Measurements from ENCODE around the gene PHLPP1. TPM values are rescaled to one million over a fixed set of nuclear protein-coding genes. Genes with fewer than 3 reads are reported as not detected.

The PHLPP1 gene
- total RNA-seq, 1 experiment from 2014 or later: 28.0 TPM

DNA sequence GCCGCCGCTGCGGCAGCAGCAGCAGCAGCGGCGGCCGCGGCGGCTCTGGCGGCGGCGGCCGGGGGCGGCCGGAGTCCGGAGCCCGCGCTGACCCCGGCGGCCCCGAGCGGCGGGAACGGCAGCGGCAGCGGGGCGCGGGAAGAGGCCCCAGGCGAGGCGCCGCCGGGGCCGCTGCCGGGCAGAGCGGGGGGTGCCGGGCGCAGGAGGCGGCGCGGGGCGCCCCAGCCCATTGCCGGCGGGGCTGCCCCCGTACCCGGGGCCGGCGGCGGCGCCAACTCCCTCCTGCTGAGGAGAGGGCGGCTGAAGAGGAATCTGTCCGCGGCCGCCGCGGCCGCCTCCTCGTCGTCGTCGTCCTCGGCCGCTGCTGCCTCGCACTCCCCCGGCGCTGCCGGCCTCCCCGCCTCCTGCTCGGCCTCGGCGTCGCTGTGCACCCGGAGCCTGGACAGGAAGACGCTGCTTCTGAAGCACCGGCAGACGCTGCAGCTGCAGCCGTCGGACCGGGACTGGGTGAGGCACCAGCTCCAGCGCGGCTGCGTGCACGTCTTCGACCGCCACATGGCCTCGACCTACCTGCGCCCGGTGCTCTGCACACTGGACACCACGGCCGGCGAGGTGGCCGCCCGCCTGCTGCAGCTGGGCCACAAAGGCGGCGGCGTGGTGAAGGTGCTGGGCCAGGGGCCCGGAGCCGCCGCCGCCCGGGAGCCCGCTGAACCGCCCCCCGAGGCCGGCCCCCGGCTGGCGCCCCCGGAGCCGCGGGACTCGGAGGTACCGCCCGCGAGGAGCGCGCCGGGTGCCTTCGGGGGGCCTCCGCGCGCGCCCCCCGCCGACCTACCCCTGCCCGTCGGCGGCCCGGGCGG lies 646 bp downstream of the PHLPP1 start:
- TF ChIP-seq CTCF (IDR thresholded peaks at IDR 0.05; ENCODE audit: unreplicated experiment): no peak
- H3K36me3 Mint-ChIP-seq (ENCODE audit: insufficient read depth, unreplicated experiment): peaks cover 57% of the 10 kb centered on the region
- intact Hi-C loops (cut with micrococcal nuclease; ENCODE audit: unreplicated experiment): loop anchor here (2.0 to 5.0 kb wide), 8 partner anchors 41 to 389 kb away; partner anchors contain the start of gene TNFRSF11A
- BruUV-seq (replicated peaks): no TSS peak
- no peaks in the 10 kb centered on the region for H3K27me3 Mint-ChIP-seq (ENCODE audit: unreplicated experiment)
- peaks cover 3% of the 10 kb centered on the region for H3K4me1 Mint-ChIP-seq (ENCODE audit: low read depth, unreplicated experiment)
- peak; percentile 50 for DNase-seq
- no peaks in the 10 kb centered on the region for H3K9me3 Mint-ChIP-seq (ENCODE audit: low read depth, unreplicated experiment)
- H3K4me3 Mint-ChIP-seq (ENCODE audit: low read depth, unreplicated experiment): peak overlapping the region; percentile 80
- CTCF ChIA-PET: interaction anchor here (1.3 to 2.1 kb wide), 7 partner anchors 85 to 267 kb away, joined by 3 to 12 read pairs (median 4); no protein-coding TSS in a partner anchor
- peak overlapping the region; percentile 93 for H3K27ac Mint-ChIP-seq (ENCODE audit: unreplicated experiment)

- H3K4me1 Mint-ChIP-seq (ENCODE audit: low read depth, unreplicated experiment): peaks cover 9% of the 10 kb centered on the region
- H3K4me3 Mint-ChIP-seq (ENCODE audit: low read depth, unreplicated experiment): peak overlapping the region; percentile 80
- peak overlapping the region; percentile 86 for H3K27ac Mint-ChIP-seq (ENCODE audit: unreplicated experiment)
- DNase-seq: peak; percentile 65
- no TSS peak for BruUV-seq (replicated peaks)
- H3K27me3 Mint-ChIP-seq (ENCODE audit: unreplicated experiment): no peaks in the 10 kb centered on the region
- intact Hi-C loops (cut with micrococcal nuclease; ENCODE audit: unreplicated experiment): loop anchor here (1.0 to 5.0 kb wide), 8 partner anchors 40 to 389 kb away; partner anchors contain the start of gene TNFRSF11A
- H3K36me3 Mint-ChIP-seq (ENCODE audit: insufficient read depth, unreplicated experiment): peaks cover 61% of the 10 kb centered on the region
- no peak for TF ChIP-seq CTCF (IDR thresholded peaks at IDR 0.05; ENCODE audit: unreplicated experiment)
- CTCF ChIA-PET: interaction anchor here (0.7 to 1.6 kb wide), 4 partner anchors 44 to 266 kb away, joined by 3 to 6 read pairs (median 4); no protein-coding TSS in a partner anchor
- H3K9me3 Mint-ChIP-seq (ENCODE audit: low read depth, unreplicated experiment): no peaks in the 10 kb centered on the region
Observed at GRCh38 chr18:62716619-62717168, 1.4 kb downstream of the PHLPP1 start.

DNA sequence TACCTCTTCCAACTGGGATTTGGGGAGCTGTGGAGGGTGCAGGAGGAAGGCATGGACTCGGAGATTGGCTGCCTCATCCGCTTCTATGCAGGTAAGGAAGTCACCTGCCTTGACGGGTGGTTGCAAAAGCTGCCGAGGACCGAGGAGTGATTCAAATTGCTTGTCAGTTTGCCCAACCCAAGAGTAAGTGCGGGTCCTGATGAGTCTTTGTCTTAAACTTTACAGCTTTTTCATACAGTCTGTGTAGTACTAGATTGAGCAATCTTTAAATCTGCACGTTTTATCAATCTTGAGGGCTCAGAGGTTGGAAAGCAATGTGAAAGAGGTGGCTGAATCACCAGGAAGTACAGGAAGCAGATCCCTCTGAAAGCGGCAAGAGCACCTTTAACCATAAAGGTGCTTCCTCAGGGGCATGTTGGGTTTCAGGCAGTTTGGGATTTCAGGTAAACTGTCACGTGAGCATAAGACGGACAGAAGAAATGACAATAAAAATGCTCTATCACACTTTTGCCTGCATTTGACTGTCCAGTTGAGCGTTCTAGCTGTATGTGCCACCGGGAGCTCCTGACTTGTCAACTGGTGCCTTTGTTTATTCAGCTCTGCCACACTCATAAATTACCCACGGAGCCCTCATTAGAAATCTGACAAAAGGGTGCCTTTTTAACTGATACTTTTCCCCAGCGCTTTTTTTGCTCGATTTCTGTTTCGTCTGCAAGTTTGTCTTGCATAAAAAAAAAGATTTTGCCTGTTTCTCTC lies 2.0 kb downstream of the PHLPP1 start:
- peaks cover 61% of the 10 kb centered on the region for H3K36me3 Mint-ChIP-seq (ENCODE audit: insufficient read depth, unreplicated experiment)
- CTCF ChIA-PET: interaction anchor here (0.7 to 1.6 kb wide), 4 partner anchors 44 to 265 kb away, joined by 3 to 6 read pairs (median 4); no protein-coding TSS in a partner anchor
- TF ChIP-seq CTCF (IDR thresholded peaks at IDR 0.05; ENCODE audit: unreplicated experiment): no peak
- peak; percentile 45 for DNase-seq
- no TSS peak for BruUV-seq (replicated peaks)
- intact Hi-C loops (cut with micrococcal nuclease; ENCODE audit: unreplicated experiment): loop anchor here (1.0 to 5.0 kb wide), 8 partner anchors 39 to 390 kb away; partner anchors contain the start of gene TNFRSF11A
- peaks cover 15% of the 10 kb centered on the region for H3K4me1 Mint-ChIP-seq (ENCODE audit: low read depth, unreplicated experiment)
- H3K27ac Mint-ChIP-seq (ENCODE audit: unreplicated experiment): peak overlapping the region; percentile 86
- no peaks in the 10 kb centered on the region for H3K27me3 Mint-ChIP-seq (ENCODE audit: unreplicated experiment)
- no peaks in the 10 kb centered on the region for H3K9me3 Mint-ChIP-seq (ENCODE audit: low read depth, unreplicated experiment)
- H3K4me3 Mint-ChIP-seq (ENCODE audit: low read depth, unreplicated experiment): peak overlapping the region; percentile 80

Data from Calu3 (cell line).